Cardiac fibroblast (primary cell): ENCODE data around the gene LUZP2.

ENCODE experiments used
- DNase-seq, 2 donors: peaks; one replicate each; pipeline versions ENCODE4 v3.0.0 to v3.0.0-alpha.2; 2010; ENCODE audit warnings: low read depth in 2 of 2
- H3K4me3 ChIP-seq, 2 donors: replicated peaks in 1 of 2; 1 replicate in 1 of 2; 2 replicates in 1 of 2; pipeline ENCODE4 v1.5.1; 2011; ENCODE audit warnings: low read depth in 2 of 2, low read length in 2 of 2, mild to moderate bottlenecking in 2 of 2, moderate library complexity in 1 of 2
- TF ChIP-seq, protein P1 (sequence below): IDR thresholded peaks from one replicate; pipeline ENCODE4 v1.5.1; 2011; ENCODE audit warnings: low read depth, mild to moderate bottlenecking, low read length, inconsistent platforms

LUZP2 gene

DNA sequence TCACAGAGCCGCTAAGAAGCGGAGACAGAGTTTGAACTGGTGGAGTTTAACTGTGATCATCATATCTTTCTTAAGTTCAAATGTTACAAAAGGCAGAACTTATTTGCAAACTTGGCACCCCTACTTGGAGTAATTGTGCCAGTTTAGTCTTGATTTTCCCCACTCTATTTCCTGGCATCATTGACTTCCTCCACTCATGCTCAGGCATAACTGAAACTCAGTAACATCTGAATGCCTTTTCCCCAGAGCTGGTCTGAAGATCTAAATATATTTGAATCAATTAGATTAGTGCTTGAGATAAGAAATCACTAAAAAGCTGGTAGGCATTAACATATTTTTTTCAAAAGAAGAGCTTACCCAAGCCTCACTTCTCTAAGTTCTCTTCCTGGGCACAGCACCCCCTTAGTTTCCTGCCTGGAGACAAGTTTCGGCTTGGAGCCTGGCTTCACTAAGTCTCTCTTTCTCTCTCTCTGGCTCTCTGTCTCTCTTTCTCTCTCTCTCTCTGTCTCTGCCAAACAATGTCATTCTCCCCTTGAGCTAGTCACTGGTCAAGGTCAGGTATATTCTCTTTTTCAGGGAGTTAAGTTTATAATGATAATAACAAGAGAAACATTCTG is 190.8 kb downstream of the LUZP2 start:
- H3K4me3 ChIP-seq: no peak overlapping the region
- TF ChIP-seq, protein P1, sequence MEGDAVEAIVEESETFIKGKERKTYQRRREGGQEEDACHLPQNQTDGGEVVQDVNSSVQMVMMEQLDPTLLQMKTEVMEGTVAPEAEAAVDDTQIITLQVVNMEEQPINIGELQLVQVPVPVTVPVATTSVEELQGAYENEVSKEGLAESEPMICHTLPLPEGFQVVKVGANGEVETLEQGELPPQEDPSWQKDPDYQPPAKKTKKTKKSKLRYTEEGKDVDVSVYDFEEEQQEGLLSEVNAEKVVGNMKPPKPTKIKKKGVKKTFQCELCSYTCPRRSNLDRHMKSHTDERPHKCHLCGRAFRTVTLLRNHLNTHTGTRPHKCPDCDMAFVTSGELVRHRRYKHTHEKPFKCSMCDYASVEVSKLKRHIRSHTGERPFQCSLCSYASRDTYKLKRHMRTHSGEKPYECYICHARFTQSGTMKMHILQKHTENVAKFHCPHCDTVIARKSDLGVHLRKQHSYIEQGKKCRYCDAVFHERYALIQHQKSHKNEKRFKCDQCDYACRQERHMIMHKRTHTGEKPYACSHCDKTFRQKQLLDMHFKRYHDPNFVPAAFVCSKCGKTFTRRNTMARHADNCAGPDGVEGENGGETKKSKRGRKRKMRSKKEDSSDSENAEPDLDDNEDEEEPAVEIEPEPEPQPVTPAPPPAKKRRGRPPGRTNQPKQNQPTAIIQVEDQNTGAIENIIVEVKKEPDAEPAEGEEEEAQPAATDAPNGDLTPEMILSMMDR: no peak
- no peak for DNase-seq

DNA sequence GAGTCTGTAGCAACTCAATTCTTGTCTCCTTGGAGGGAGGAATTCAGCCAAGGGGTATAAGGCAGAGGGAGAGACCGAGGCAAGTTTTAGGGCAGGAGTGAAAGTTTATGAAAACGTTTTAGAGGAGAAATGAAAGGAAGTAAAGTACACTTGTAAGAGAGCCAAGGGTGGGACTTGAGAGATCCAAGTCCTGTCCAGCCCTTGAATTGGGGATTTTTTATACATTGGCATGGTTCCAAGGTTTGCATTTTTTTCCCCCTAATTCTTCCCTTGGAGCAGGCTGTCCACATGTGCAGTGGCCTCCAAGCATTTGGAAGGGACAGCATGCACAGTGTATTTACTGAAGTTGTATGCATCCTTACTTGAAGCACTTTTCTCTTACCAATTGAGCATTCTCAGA is 192.1 kb downstream of the LUZP2 start:
- TF ChIP-seq, protein P1: no peak
- DNase-seq: peak in 1 of 2 donors; percentile 2
- no peak overlapping the region for H3K4me3 ChIP-seq

DNA sequence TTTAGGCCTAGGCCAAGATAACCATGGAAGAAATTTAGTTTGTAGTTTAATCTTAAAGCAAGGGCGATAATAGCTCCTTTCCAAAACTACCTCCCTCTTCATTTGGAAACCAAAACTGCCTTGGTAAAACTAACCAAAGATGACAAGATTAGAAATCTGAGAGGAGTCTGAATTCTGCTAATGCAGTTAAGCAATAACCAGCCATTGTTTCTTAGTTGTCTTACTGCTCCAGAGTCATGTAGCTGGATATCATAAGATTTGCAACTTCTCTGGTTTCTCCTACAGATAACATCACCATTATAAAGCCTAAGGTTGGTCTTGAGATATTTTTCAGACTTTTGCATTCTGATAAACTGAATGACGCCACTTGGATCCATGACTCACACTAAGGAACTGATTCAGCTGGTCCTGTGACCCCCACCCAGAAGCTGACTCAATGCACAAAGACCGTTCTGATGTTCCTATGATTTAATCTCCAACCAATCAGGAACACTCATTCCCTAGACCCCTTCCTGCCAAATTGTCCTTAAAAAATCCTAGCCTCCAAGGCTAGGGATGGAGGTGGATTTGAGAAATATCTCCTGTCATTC is 200.8 kb downstream of the LUZP2 start:
- no peak overlapping the region for H3K4me3 ChIP-seq
- TF ChIP-seq, protein P1: no peak
- peak; percentile 62 to 79 for DNase-seq

DNA sequence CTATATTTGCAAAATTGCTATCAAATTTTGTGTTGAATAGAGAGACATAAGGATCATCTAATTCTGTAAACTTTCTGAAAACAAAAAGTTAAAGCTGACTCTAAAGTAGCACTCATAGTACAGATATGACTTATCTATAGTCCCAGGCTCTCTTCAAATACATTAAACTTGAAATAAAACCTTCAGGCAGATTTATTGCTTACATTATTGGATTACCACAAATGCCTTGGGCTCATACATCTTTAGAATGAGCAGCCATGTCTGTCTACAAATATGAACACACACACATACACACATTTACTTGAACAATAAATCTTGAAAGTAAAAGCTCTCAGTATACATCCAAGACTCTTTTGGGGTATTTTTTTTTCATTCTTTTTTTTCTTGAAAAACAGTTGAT is 207.9 kb downstream of the LUZP2 start:
- no peak overlapping the region for H3K4me3 ChIP-seq
- no peak for DNase-seq
- TF ChIP-seq, protein P1: no peak

DNA sequence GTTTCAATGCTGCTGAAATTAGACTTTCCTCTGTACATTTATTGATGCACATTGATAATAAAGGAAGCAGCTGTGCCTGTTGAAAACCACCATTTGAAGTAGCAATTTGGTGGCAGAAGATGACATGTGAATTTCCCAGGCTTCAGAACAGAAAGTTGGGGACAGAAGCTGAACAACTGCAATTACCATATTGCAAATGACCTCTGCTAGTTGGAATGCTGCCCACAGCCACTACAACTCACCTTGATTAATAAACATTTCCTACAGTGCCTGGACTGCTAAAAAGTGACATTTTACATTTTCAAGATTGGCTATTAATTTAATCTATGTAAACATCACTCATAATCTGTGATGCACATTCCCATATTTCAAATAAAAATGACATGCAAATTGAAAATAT is 208.6 kb downstream of the LUZP2 start:
- TF ChIP-seq, protein P1: no peak
- no peak overlapping the region for H3K4me3 ChIP-seq
- no peak for DNase-seq

DNA sequence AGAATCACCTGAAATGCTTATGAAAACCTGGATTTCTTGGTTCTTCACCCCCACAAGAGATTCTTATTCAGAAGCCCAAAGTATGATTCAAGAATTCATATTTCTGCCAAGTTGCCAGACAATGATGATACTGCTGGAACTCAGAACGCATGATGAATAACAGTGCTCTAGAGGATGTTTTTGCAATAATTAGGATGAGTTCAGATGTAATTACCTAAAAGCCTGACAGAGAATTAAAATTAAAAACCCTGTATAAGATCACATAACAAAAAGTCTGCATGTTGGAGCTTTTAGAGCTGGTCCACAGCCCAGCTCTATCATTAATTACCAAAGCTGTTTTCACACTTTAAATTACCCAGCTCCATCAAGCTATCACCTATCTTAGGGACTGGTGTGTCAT is 211.8 kb downstream of the LUZP2 start:
- H3K4me3 ChIP-seq: no peak overlapping the region
- TF ChIP-seq, protein P1: no peak
- peak; percentile 13 to 39 for DNase-seq
